SH-SY5Y (cell line): ENCODE measurements around the gene AGK.

ENCODE experiments used
- GATA2 ChIP-seq: IDR thresholded peaks from 2 replicates; pipeline ENCODE4 v1.6.1; 2011; ENCODE audit warnings: mild to moderate bottlenecking, low read depth, low read length
- GATA3 ChIP-seq: IDR thresholded peaks from 2 replicates; pipeline ENCODE4 v1.6.1; 2011; ENCODE audit warnings: low read depth, mild to moderate bottlenecking, low read length, moderate library complexity

DNA sequence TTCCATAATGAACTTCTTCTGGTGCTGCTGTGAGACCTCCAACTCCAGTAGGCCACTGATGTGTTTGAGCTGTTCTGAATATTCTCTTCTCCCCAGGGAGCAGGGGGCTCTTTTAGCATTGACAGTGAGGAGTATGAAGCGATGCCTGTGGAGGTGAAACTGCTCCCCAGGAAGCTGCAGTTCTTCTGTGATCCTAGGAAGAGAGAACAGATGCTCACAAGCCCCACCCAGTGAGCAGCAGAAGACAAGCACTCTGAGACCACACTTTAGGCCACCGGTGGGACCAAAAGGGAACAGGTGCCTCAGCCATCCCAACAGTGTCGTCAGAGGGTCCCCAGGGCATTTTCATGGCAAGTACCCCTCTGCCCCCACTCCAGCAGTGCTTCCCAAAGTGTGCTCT is 101.5 kb downstream of the AGK start:
- TF ChIP-seq GATA3 (no peak), GATA2 (no peak)
